GM20000 (cell line): ENCODE data around the gene TESK1.
"Not testable (repeated sequence)": the region's sequence is repeated elsewhere in the genome, so short reads cannot be mapped to it uniquely, and the experiment has no call there.

Experiments
- DNase-seq: peaks from one replicate; pipeline ENCODE4 v3.0.0; 2012; ENCODE audit warnings: low spot score
- TF ChIP-seq, protein P1 (sequence below): IDR thresholded peaks from 2 replicates; pipeline ENCODE4 v1.5.1; 2012; ENCODE audit warnings: mild to moderate bottlenecking, control low read depth; ENCODE audit errors: extremely low read depth, missing control alignments

The TESK1 gene

GRCh38 chr9:35619800-35620158, 14.7 kb downstream of the TESK1 start:
- TF ChIP-seq, protein P1, sequence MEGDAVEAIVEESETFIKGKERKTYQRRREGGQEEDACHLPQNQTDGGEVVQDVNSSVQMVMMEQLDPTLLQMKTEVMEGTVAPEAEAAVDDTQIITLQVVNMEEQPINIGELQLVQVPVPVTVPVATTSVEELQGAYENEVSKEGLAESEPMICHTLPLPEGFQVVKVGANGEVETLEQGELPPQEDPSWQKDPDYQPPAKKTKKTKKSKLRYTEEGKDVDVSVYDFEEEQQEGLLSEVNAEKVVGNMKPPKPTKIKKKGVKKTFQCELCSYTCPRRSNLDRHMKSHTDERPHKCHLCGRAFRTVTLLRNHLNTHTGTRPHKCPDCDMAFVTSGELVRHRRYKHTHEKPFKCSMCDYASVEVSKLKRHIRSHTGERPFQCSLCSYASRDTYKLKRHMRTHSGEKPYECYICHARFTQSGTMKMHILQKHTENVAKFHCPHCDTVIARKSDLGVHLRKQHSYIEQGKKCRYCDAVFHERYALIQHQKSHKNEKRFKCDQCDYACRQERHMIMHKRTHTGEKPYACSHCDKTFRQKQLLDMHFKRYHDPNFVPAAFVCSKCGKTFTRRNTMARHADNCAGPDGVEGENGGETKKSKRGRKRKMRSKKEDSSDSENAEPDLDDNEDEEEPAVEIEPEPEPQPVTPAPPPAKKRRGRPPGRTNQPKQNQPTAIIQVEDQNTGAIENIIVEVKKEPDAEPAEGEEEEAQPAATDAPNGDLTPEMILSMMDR, result no peak
- DNase-seq, result no peak

DNA sequence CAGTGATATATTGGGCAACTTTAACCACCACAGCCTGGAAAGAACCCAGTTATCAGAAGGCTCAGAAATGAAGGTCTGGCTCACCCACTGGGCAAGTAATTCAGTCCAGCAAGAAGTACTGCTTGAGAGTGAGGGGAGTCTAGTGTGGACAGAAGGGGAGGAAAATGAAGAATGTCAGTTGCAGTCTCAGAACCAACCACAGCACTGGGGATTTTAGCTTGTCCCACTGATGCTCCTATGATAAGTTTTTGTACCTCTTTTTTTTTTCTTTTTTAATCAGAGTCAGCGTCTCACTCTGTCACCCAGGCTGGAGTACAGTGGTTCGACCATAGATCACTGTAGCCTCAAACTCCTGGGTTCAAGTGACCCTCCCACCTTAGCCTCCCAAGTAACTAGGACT, 22.5 kb downstream of the TESK1 start:
- no peak for DNase-seq
- TF ChIP-seq, protein P1, result no peak

- DNase-seq, result no peak
- TF ChIP-seq, protein P1, result no peak
Measured at GRCh38 chr9:35628389-35628991, 23.4 kb downstream of the TESK1 start.

GRCh38 chr9:35629597-35629996, 24.5 kb downstream of the TESK1 start:
- TF ChIP-seq, protein P1, result no peak
- DNase-seq, result no peak

- DNase-seq, result no peak
- TF ChIP-seq, protein P1, result no peak
Measured at GRCh38 chr9:35635730-35636129, 30.7 kb downstream of the TESK1 start.

- TF ChIP-seq, protein P1, result no peak
- DNase-seq, result no peak
Measured at GRCh38 chr9:35636135-35636876, 31.2 kb downstream of the TESK1 start.

DNA sequence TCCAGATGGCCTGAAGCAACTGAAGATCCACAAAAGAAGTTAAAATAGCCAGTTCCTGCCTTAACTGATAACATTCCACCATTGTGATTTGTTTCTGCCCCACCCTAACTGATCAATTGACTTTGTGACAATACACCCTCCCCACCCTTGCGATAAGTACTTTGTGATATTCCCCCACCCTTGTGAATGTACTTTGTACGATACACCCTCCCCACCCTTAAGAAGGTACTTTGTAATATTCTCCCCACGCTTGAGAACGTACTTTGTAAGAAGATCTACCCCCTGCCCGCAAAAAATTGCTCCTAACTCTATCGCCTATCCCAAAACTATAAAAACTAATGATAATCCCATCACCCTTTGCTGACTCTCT, 31.8 kb downstream of the TESK1 start:
- not testable (repeated sequence) for DNase-seq

DNA sequence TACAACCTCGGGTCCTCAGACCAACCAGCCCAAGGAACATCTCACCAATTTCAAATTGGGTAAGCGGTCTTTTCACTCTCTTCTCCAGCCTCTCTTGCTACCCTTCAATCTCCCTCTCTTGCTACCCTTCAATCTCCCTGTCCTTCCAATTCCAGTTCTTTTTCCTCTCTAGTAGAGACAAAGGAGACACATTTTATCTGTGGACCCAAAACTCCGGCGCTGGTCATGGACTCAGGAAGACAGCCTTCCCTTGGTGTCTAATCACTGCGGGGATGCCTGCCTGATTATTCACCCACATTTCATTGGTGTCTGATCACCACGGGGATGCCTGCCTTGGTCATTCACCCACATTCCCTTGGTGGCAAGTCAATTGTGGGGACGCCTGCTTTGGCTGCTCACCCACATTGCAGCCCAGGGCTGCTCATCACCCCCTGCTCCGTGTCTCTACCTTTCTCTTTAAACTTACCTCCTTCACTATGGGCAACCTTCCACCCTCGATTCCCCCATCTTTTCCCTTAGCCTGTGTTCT, 32.4 kb downstream of the TESK1 start:
- not testable (repeated sequence) for DNase-seq

DNA sequence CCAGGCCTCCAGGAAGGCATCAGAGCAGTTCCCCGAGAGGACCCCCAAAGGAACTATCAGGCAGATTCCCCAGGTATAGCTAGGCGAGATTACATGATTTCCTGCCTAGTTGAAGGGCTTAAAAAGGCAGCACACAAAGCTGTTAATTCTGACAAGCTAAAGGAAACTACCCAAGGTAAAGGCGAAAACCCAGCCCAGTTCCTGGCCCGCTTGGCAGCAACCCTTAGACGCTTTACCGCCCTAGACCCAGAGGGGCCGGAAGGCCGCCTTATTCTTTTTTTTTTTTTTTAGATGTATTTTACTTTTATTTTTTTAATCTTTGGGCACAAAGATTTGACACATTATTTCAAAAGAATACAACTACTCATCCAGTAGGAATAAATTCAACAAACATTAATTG, 33.7 kb downstream of the TESK1 start:
- not testable (repeated sequence) for DNase-seq

- not testable (repeated sequence) for DNase-seq
Measured at GRCh38 chr9:35639225-35639624, 34.2 kb downstream of the TESK1 start.
